Activated naive CD4-positive, alpha-beta T cell treated with anti-CD3 and anti-CD28 coated beads, Interleukin-2, amount 50 U/mL, for 16 hours (primary cell): ENCODE results near the gene ESM1.
"Not testable (repeated sequence)": the region's sequence is repeated elsewhere in the genome, so short reads cannot be mapped to it uniquely, and the experiment has no call there.

ENCODE experiments used
- DNase-seq: peaks from one replicate; pipeline ENCODE4 v3.0.0-alpha.2; 2020

ESM1 gene, protein sequence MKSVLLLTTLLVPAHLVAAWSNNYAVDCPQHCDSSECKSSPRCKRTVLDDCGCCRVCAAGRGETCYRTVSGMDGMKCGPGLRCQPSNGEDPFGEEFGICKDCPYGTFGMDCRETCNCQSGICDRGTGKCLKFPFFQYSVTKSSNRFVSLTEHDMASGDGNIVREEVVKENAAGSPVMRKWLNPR

GRCh38 chr5:54985301-54986268, at the start of gene ESM1:
ESM1 (minus strand) TSS chr5:54985593; CDS start chr5:54985517, 76 bp downstream.
- no peak for DNase-seq

- no peak for DNase-seq
Observed at GRCh38 chr5:55033568-55033967, 48.2 kb upstream of the ESM1 start.

- no peak for DNase-seq
Observed at GRCh38 chr5:55031492-55031891, 46.1 kb upstream of the ESM1 start.

DNA sequence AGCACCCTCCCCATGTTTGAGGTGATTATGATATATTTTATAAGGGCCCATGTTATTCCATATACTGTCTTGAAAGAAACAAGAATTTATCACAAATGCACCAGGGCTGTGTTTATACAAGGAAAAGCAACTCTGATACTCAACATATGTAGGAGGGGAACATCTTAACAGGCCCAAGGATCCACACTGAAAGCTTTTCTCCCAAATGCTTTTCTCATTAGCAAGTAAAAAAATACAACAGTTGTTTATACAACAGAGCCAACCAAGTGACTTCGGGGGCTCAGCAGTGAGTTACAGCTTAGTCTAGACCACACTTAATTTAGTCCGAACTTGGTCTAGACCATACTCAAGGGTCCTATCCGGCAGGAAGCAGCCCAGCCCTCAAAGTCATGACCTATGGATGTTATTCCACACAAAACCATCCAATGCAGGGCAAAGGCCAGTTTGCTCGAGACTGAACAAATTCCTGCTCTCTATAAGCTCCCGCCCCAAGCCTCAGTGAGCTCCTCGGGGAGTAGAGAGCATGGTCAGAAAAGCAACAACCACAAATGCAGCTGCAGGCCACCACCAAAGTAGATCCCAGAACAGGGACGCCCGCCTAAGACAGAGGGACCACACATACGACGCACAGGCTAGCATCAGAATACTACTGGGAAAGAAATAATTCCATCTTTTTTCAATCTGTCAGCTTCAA, 45.4 kb upstream of the ESM1 start:
- no peak for DNase-seq

- no peak for DNase-seq
Observed at GRCh38 chr5:55030220-55030619, 44.8 kb upstream of the ESM1 start.

- DNase-seq = no peak
Observed at GRCh38 chr5:55027595-55027994, 42.2 kb upstream of the ESM1 start.

DNA sequence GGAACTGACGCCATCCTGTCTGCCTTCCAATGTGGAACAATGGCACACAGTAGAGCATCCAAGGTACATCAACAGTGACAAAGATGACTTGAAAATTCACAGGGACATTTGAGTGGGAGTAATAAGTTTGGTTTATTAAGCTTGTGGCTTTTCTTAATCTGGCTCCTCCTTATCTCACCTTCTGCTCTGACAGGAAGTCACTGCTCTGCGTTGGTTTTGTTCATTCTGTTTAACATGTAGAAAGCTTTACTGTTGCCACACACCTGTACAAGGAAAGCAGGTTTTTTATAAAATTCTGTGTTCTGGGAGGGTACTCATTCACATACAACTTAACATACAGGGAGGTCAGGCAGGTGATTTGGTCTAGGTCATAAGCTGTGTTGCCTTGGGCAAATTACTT, 37.1 kb upstream of the ESM1 start:
- no peak for DNase-seq

GRCh38 chr5:55021821-55022220, 36.4 kb upstream of the ESM1 start:
- no peak for DNase-seq

DNA sequence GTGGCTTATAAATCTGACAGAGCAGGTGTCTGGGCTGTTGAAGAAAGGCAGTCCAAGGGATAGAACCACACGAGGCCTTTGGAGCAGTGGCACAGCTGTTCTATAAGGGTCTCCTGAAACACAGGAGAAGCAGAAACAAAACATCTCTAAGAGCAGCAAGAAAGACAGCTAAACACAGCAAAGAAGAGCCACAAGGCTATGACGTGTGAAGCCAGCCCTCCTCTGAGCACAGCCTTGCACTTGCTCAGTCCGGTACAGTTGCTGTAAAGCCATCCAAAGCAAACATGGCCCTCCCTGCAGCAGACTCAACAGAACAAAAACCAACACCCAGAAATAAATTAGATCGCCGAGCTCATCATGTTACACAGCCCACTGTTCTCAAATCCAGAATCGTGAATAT, 36.0 kb upstream of the ESM1 start:
- DNase-seq = no peak

DNA sequence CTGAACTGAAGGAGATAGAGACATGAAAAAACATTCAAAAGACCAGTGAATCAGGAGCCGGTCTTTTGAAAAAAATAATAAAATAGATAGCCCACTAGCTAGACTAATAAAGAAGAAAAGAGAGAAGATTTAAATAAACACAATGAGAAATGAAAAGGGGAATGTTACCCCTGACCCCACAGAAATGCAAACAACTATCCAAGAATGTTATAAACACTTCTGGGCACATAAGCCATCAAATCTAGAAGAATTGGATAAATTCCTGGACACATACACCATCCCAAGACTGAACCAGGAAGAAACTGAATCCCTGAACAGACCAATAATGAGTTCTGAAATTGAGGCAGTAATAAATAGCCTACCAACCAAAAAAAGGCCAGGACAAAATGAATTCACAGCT, 24.8 kb upstream of the ESM1 start:
- DNase-seq = not testable (repeated sequence)

DNA sequence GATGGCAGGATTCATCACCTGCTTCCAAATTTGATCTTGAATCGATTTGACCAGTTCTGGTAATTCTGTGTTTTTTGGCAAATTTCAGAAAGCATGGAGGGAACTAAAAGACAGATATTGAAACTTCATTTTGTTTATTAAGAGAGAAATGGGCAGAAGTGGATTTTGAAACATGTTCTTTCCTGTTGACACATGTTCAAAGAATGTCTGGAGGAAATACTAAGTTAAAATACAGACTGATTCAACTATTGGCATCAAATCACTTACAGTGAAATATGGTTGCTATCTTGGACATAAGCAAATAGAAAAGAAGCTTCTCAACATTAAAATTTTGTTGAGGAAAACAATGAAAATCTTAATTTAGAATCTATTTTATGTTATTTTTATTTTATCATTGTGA, 19.3 kb upstream of the ESM1 start:
- no peak for DNase-seq

GRCh38 chr5:55003432-55004065, 18.2 kb upstream of the ESM1 start:
- no peak for DNase-seq

DNA sequence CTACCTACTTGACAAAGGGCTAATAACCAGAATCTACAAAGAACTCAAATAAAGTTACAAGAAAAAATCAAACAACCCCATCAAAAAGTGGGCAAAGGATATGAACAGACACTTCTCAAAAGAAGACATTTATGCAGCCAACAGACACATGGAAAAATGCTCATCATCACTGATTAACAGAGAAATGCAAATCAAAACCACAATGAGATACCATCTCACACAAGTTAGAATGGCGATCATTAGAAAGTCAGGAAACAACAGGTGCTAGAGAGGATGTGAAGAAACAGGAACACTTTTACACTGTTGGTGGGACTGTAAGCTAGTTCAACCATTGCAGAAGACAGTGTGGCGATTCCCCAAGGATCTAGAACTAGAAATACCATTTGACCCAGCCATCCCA, 16.8 kb upstream of the ESM1 start:
- not testable (repeated sequence) for DNase-seq

DNA sequence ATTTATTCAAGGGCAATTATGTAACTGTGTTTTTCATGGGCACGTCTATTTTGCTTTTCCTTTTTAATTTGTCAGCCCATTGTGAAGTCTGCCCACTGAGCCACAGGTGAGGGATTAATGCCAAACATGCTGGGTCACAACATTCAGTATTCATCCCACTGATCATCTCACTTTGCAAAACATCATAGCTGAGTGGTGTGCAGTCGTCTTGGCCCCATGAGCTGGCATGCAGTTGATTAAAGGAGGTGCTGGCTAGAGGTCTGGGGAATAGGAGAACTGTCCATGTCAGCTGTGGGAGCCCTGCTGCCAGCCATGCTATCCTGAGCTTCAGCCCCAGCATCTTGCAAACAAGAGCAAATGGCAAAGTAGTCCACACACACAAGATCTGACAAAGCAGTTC, 11.7 kb upstream of the ESM1 start:
- DNase-seq = no peak

DNA sequence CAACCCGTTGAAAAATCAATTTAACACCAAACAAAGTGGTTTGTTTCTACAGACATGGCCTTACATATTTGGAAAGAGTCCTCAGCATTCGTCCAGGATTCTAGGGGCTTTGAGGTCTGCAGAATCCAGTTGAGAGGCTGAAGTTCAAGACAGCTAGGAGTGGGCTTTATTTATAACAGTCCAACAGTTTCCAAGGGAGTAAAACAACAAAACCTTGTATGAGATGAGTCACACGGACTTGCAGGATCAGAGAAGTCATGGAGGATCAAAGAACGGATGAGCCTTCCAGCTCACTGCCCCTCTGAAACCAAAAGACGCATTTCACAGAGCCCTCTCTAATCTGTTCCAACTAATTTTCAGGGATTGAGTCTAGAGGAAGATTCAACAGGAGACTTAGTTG, 11.1 kb upstream of the ESM1 start:
- no peak for DNase-seq

DNA sequence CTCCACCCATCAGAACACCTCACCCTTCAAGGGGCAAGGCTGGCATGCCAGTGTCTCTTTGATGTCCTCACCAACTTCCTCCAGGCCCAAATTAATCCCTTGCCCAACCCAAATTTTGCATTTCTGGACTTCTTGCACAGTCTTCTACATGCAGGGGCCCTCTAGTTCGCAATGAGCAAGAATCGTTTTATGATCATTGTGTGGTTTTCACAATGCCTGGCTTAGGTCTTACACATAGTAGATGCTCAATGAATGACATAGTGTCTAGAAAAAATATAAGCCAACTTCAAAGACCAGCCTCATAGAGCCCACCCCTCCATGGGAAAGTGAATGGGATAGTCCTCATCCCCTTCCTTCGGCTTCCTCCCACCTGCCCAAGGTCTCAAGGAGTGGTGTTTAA, 9.8 kb upstream of the ESM1 start:
- no peak for DNase-seq

DNA sequence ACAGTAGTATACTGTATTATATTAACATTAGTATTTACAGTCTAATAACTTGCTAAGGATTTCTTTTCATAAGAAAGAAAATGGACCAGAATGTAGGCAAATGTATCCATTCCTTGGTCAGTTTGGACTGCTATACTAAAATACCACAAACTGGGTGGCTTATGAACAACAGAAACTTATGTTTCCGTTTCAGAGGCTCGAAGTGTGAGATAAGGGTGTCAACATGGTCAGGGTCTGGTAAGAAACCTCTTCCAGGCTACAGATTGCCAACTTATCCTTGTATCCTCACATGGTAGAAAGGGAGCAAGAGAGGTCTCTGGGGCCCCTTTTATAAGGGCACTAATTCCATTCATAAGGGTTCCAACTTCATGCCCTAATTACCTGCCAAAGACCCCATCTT, 9.2 kb upstream of the ESM1 start:
- no peak for DNase-seq

DNA sequence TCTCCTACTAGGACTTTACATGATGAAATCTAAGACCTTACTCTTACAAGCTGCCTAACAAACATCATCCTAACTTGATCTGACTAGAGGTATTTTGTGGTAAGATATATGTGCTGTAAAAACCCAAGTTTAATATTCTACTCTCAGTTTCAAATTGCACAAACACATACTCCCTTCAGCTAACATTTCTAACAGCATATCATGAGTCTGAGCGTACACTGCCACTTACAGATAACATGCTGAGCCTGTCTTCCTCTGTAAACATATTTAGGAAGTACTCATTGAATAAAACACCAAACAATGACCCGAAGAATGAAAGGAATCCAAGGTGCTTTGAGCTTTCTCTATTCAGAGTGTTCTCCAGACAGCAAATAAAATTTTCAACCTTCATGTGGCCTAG, 7.9 kb upstream of the ESM1 start:
- DNase-seq = no peak

DNA sequence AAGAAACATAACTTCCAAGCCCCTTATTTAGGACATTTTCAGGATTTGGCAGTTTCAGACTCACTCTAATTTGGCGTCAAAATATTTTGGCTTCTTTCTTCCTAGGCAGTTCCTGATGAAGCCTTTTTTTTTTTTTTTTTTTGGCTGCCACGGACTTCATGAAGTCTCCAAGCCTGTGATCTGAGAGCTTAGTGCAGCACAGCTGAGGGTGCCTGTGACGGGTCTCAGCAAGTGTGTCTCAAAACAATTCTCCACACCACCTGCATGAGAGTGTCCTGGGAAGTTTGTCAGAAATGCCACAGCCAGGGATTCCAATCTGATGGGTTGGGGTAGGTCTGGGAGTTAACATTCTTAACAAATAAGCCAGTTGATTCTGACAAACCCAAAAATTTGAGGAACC, 6.0 kb upstream of the ESM1 start:
- DNase-seq = no peak

GRCh38 chr5:54990841-54991258, 5.5 kb upstream of the ESM1 start:
- no peak for DNase-seq

DNA sequence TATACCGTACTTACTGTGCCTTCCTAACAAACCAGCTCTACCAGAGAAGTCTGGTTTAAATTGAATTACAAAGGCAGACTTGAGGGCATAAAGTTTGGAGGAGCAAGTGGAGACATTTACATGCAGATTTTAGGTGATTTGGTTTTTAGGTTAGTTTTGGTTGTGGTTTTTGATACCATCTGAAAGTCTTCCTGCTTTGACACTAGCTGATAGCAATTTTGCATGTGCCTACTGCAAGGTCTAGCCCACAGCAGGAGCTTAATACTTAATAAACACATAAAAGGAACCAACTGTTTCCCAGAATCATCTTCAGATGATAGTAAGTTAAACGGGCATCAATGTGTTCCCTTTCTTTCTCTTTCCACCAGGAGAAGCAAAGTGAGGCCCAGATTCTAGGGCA, 3.4 kb upstream of the ESM1 start:
- no peak for DNase-seq

GRCh38 chr5:54988218-54988617, 2.8 kb upstream of the ESM1 start:
- DNase-seq = no peak

- DNase-seq = no peak
Observed at GRCh38 chr5:54986269-54986654, 869 bp upstream of the ESM1 start.
